ENCODE data around the gene SPPL2C.

DNA sequence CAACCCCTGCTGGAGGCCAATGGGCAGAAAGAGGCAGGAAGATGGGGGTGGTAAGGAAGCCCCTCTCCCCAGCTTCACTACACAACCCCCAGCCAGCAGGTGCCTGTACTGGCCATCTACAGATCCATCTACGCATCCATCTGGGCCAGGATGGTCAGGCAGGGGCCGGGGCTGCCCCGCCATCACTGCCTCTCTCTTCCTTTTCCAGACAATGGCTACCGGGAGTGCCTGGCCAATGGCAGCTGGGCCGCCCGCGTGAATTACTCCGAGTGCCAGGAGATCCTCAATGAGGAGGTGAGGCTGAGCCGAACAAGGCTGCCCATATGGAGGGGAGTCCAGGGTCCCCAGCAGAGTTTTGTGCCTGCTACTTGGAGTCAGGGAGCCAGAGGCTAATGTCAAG lies 23.5 kb upstream of the SPPL2C start:
- TF ChIP-seq, protein P1, sequence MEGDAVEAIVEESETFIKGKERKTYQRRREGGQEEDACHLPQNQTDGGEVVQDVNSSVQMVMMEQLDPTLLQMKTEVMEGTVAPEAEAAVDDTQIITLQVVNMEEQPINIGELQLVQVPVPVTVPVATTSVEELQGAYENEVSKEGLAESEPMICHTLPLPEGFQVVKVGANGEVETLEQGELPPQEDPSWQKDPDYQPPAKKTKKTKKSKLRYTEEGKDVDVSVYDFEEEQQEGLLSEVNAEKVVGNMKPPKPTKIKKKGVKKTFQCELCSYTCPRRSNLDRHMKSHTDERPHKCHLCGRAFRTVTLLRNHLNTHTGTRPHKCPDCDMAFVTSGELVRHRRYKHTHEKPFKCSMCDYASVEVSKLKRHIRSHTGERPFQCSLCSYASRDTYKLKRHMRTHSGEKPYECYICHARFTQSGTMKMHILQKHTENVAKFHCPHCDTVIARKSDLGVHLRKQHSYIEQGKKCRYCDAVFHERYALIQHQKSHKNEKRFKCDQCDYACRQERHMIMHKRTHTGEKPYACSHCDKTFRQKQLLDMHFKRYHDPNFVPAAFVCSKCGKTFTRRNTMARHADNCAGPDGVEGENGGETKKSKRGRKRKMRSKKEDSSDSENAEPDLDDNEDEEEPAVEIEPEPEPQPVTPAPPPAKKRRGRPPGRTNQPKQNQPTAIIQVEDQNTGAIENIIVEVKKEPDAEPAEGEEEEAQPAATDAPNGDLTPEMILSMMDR (IDR thresholded peaks at IDR 0.05): no peak
- TF ChIP-seq POLR2AphosphoS5 (IDR thresholded peaks at IDR 0.05): no peak
